AG09319 (cell line): ENCODE measurements around the gene PTOV1.
A peak's percentile ranks its signal among the peaks of the same experiment; 100 is the strongest.

Experiments
- DNase-seq: peaks from one replicate; pipeline ENCODE4 v3.0.0-alpha.2; 2010; ENCODE audit warnings: low read depth; ENCODE audit errors: extremely low read depth
- CTCF ChIP-seq: IDR thresholded peaks from 2 replicates; pipeline ENCODE4 v1.5.1; 2011; ENCODE audit warnings: low read depth, mild to moderate bottlenecking, inconsistent platforms, low read length, moderate library complexity

Gene PTOV1

GRCh38 chr19:49806620-49806959 lies 44.4 kb upstream of the PTOV1 start:
- TF ChIP-seq CTCF = no peak
- no peak for DNase-seq

DNA sequence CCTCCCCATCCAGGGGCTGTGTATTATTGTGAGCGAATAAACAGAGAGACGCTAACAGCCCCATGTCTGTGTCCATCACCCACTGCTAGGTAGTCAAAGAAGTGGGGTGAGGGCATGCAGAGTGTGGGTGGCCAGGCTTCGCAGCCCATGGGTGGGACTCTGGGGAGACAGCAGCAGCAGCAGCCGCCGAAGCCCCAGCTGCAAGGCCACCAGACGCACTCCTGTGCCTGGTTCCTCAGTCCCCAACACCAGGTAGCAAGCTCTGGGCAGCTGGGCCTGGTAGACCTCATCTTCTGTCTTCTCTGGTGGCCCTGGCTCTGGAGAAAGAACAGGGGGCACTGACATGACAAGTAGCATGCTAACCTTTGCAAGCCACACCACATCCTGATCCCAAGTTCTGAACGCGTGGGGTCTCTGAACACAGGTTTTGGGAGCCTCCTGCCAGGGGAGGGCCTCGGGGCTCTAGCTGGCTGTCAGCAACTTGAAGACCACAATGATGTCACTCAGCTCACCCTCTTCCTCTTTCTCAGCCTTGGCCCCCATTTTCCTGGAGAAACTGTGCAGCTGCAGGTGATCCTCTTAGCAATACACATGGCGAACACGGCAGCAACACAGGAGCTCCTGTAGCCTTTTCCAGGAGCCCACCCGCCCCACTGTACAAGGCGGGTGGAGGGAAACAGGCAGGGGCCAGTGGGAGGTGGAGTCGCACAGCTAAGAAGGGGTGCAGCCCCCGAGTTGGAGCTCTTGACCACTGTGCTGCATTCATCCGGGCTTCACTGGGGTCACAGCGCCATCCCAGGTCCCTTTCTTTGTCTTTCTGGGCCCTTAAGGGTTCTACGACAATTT lies 43.7 kb upstream of the PTOV1 start:
- no peak for TF ChIP-seq CTCF
- DNase-seq = no peak

DNA sequence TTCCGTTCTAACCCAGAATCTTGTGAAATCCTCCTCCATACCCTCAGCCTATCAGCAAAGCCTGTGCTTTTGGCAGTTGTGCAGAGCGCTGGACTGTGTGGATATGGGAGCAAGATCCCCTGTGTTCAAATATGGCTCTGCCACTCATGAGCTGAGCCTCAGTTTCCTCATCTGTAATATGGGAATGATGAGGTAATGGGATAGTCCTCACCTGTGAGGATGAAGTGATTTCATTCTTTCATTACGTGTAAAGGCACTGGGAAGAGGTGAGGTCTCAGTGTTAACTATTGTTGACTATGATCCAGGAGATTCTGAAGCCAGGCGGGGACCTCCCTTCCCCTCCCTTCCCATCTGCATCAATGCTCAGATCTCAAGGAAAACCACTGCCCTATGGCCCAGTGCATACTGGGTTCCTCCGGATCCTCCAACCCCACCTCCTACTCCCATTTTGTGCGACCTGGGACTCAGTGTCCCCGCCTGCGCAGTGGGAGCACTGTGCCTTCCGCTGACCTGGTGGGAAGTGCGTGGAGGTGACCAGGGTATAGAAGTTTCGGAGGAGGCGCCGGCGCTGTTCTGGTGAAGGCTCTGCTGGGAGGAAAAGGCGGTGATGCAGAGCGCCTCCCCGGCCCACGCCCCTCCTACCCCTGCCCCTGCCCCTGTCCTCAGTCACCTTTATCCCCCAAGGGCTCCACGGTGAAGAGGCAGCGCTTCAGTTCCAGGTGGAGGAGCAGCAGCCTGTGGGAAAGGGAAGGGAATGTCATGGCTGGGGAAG lies 42.9 kb upstream of the PTOV1 start:
- no peak for DNase-seq

DNA sequence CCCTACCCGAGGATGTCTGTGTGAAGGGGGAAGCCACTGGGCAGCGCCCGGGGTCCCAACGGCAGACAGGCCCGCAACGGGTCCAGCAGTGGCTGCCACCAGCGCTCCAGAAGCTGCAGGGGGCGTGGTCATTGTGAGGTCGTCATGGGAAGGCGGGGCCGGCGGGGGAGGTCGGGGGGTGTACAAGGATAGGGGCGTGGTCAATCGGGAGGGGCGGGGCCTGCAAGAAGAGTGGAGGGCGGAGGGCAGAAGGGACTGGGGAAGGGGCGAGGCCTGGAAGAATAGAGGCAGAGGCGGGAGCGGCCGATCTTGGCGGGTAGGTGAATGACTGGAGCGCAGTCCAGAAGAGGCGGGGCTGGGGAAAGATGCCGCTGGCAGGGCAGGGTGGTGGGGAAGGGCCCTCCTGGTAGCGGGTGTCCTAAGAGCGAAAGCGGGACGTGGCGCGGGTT lies 42.2 kb upstream of the PTOV1 start:
- DNase-seq = peak; percentile 68
- TF ChIP-seq CTCF = no peak

More for the DNA sequence above, 42.9 kb upstream of the PTOV1 start:
- no peak for TF ChIP-seq CTCF

- DNase-seq = no peak
Measured at GRCh38 chr19:49809160-49809940, 41.6 kb upstream of the PTOV1 start.

DNA sequence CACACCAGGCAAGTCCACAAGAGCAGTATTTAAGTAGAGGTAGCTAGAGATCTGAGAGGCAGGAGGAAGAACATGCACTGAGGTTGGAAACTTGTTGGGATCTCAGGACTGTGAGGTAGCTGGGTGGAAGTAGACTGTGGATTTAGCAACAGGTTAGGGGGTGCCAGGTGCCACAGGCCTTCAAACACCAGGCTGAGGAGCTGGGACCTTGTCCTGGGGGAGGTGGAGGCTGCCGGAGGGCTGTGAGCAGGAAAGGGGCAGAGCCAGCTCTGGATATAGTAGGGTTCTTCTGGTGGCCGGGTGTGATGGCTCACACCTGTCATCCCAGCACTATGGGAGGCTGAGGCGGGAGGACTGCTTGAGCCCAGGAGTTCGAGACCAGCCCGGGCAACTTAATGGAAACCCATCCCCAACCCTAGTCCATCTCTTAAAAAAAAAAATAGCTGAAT lies 41.0 kb upstream of the PTOV1 start:
- no peak for TF ChIP-seq CTCF
- no peak for DNase-seq

More at GRCh38 chr19:49809160-49809940, 41.6 kb upstream of the PTOV1 start:
- no peak; the same call in 1 of the 2 replicates for TF ChIP-seq CTCF
